Measurements from ENCODE around the gene ABHD12B.
A peak's percentile ranks its signal among the peaks of the same experiment; 100 is the strongest.

ABHD12B gene, protein sequence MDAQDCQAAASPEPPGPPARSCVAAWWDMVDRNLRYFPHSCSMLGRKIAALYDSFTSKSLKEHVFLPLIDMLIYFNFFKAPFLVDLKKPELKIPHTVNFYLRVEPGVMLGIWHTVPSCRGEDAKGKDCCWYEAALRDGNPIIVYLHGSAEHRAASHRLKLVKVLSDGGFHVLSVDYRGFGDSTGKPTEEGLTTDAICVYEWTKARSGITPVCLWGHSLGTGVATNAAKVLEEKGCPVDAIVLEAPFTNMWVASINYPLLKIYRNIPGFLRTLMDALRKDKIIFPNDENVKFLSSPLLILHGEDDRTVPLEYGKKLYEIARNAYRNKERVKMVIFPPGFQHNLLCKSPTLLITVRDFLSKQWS

DNA sequence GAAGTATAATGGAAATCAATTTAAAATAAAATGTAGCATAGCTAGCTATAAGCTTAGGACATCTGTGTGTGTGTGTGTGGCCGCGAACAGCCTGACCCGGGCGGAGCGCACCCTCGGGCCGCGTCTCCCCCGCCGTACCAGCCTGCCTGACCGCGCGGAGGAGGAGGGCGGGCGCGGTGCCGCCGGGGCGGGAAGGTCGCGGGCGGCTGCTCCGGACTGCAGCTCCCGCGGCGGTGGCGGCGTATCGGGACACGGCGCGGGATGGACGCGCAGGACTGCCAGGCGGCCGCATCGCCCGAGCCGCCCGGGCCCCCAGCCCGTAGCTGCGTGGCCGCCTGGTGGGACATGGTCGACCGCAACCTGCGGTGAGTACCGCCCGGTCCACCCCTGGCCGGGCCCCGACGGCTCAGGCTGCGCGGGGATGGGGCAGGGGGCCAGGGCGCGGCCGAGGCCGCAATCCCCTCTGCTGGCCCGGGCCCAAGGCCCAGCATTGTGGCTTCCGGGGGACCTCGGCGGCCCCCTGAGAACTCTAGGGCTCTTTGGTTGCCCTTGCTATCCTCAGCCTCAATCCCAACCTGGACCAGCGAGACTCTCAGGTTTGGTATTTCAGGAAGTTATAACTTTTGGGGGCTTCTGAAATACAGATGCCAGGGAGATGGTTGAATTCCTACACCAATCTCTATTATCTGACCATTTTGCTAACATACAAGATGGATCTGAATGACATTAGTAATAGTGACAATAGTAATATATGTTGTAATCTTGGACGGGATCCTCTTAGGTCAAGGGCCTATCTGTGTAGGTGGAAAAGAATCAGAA lies at the start of gene ABHD12B:
ABHD12B (plus strand) TSS at position 140 of the 819 bp plus-strand sequence; CDS start at position 262, 122 bp downstream.
- DNase-seq = no peak

DNA sequence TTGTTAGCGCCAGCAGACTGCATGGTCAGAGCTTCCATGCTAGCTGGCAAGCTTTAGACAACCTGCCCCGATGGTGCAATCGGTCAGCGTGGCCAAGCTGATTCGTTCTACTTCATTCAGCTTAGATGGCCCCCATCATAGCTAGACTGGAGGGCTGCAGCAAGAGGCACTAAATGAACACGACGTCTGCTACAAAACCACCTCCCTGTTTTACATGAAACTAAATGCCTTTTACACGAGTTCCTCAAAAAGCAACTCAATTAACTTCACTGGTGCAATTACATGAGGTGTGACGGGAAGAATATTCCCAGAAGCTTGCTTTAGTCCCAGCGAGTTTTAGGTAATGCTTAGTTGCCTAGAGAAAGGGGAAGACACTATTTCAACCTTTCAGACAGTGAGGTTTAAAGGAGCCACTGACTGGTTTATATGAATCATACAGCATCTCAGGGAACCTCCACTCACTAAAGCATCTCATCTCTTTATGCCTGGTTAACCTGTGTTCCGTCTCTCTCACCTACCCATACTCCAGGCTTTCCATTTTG lies 49.3 kb upstream of the ABHD12B start:
- DNase-seq = no peak

DNA sequence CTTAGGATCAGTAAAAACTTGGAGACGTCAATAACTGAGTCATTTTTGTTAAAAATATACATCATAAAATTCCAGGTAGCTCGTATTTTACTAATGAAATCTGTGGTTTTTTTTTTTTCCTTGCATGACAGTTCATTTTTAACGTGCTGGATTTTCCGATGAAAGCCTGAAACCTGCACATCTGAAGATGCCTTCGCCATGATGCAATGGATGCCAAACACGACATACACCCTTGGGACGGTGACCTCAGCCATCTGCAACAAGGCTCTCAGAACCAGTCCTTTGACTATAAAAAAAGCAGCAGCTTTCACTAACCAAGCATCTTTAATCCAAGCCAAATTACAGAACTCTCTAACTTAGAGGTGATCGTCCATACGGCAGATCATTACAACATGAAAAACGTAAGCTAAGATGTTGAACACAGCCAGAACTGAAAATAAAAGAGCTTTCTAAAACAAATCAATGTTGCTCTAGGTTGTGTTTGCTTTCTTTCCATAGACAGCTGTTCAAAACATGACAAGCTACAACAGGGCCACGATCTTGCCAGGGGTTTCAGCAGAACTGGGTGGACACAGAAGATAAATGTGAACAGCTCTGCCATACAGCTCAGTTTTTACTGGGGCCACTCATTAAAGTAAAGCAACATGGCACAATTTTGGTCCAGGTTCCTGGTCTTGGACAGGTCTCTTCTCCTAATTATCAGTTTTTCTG lies 48.6 kb upstream of the ABHD12B start:
- DNase-seq = peak; percentile 20

DNA sequence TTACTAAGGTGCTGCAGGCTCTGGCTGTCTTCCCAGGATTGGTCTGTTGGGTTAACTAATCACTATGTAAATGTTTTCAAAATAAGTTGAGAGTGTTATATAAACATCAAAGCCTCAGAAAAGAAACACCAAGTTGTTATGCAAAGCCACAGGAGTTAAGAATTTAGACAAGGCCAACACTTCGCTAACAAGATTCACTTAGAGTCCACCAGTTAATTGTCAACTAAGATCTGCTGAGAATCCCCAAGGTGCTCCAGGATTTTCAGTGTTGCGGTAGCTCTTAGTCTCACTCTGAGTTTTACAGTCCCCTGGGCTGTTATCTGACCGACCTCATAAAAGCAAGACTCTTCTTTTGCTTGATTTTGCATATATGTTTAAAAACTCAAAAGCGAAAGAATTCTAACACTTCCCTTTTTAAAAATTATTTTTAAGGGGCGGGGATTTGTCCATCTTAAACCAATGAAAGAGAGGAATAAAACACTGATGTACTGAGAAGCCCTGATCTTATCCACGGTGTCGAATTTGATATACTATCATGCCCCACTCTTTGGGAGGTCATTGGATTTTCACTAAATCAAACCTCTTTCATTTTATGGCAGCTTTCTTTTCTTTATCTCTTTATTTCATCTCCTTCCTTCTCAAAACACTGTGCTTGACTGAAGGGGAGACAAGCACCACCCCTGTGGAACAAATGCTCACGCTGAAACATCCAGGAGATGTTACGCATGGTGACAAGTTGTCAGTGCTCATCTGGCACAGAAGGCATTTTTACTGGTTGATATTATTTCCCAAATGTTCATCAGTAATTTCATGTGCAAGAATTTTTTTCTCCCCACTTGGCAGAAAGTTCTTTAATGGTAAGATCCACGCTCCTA lies 47.9 kb upstream of the ABHD12B start:
- no peak for DNase-seq

DNA sequence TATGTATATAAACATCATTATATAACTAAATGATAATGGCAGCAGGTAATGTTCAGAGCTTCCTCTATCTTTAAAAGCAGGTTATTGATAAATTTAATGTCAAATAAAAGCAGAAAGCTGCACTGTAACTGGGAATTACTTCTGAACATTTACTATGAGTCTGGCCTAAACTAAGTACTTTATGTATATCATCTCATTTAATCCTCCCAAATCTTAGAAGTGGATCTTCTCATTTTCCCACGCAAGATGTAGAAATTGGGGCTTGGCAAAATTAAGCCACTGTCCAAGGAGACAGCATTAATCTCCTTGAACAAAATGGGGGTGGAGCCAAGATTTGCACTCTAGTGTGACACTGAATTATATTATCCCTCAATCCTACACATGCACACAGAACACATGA lies 46.5 kb upstream of the ABHD12B start:
- no peak for DNase-seq

DNA sequence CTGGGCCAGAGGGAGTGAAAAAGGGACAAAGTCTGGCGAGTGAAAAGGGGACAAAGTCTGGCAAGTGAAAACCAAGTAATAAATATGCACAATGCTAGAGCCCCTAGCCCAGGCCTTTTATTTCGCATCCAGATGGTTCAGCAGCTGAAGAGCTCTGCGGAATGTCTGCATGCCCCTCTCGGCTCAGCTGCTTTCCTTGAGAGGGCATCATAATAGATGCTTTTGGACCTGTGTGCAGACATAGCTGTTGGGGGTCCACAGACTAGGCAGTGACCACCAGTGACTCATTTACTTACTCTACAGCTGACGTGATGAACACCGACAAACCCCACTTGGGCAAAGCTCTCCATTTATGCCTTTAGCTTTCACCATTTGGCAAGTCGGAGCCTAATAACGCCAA lies 45.2 kb upstream of the ABHD12B start:
- DNase-seq = no peak

DNA sequence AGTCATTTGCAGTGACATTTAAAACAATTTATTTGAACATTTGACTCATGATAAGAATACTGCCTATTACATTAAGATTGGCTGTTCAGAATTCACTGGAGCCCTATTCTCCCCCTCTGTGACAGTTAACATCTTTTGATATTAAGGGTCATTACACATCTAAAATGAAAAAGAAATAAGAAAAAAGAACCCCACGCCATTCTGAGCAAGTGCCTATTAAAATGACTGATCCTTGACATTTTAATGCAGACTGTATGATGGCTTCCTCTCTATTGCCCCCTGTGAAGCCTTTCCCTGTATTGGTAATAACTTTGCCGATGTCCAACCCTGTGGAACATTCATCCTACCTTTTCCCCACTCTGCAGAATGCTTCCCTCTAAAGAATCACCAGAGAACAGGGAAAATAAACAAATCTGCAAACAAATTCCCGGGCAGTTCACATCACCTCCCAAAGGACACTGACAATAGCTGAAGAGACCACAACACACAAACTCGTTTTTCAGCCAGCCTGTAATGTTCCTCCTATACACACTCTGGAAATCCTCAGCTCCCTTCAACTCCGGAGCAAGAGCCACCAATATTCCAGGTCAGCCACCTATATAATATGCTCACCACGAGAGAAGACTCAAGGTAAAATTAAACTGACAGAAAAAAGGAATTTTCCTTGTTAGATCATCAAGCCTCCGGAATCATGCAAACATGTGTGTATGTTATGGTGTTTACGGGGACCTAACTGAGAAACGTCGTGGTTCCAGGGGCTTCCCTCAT lies 42.9 kb upstream of the ABHD12B start:
- peak; percentile 9 for DNase-seq

DNA sequence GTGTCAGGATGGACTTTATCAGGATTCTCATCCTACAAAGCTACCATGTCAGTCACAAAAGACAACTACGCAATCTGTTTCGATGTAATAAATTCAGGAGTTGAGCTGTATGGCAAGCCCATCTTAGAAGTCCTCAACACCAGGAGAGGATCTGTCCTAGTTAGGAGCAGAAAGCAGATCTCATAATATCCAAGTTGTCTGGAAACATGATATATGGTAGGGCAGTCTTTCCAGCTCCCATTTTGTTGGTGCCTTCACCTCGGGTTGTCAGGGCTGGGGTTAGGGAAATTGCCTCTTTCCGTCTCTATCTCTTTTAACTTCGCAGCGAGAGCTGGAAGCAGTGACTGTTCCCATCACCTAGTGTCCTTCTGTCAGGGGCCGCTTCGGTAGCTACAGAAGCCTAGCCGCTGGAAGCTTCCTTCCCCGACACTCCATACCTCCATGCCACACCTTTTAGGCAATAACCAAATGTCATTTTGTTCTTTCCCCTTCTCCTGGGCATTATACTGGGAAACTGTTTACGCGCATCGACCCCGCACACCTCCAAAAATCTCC lies 42.3 kb upstream of the ABHD12B start:
- peak; percentile 33 for DNase-seq

DNA sequence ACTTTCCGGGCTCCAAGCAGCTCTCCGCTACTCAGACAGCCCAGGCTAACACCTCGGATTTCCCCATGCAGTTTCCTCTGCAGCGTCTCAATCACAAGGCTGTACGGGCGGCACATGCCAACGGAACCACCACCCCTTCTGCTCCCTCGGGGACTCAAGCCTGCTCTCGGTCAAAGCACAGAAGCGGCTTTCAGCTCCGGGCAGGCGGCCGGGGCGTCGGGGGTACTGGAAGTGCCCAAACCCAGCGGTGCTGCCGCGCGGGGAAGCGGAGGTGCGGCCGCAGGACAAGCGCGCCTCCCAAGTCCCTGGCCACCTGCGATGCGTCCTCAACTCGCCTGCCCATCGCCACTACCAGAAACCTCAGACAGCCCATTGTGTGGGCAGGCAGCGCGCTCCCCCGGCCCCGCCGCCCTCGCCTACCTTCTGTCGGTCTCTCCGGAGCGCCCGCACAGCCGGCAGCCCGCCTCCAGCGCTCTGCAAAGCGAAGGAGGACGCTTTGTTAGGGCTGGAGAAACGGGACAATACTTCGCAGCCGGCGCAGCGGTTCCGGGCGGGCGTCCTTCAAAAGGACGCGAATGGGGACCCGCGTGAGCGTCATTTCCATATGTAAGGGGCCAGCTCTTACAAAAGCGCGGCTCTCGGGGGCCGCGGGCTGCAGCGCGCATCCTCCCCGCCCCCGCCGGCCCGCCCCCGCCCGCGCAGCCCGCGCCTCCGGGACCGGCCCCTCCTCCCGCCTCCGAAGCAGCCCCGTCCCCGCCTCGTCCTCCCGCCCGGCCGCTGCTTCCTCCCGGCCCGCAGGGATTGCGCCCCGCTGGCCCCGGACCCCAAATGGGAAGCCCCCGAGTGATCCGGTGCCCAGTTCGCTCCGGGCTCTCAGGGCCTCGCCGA lies 41.6 kb upstream of the ABHD12B start:
- DNase-seq = peak; percentile 69

DNA sequence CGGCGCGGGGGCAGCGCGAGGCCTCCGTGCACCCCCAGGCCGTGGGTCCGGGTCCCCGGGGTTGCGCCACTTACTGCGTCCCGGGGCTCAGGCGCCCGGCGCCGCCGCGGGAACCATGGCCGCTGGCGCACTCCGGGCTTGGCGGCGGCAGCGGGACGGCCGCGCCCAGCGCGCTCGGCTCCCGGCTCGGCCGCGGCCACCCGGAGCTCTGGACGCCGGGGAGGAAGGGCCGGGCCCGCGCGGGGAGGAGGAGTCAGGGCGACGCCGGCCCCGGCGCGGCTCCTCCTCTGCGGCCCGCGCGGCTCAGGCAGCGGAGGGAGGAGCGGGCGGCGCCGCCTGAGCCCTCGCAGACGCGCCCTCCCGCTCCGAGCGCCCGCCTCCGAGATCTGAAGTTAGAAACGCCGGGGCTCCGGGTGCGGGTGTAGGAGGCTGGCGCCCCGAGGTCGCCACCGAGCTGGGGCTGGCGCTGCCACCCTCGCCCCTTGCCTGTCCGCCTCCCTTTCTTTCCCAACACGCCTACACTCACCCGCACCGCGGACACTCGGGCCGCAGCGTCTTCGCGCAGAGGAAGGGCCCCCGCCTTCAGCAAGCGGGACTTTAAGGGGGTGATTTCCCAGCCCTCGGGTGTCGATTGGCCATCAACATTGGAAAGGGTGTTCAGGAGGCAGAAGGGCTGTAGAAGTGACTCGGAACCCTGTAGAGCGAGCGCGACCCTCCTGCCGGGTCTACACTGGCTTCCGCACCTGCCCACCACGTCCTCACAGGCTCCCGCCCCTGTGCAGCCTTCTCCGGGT lies 40.7 kb upstream of the ABHD12B start, which contains the start of gene NIN:
NIN (minus strand) TSS at position 231 of the 794 bp plus-strand sequence. CDS start 9,106 bp downstream, outside the sequence.
- peak; percentile 86 for DNase-seq

DNA sequence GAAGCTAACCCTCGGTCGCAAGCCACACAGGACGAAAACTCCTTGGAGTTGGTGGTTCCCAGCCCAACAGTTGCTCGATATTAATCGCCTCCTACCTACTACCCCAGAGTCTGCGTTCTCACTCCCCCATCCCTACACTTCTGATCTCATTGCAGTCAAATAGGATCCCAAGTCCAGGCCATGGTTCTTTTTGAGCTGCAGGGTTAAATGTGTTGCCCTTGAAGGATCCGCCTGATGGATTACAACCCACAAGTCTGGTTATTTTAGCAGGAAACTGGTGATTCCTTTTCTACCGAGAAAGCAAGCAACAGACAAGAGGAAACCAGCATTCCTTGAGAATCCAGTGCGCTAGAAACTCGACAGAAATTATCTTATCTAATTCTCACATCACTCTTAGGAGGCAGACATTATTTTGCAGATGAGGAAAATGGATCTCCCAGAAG lies 40.1 kb upstream of the ABHD12B start:
- peak; percentile 38 for DNase-seq

DNA sequence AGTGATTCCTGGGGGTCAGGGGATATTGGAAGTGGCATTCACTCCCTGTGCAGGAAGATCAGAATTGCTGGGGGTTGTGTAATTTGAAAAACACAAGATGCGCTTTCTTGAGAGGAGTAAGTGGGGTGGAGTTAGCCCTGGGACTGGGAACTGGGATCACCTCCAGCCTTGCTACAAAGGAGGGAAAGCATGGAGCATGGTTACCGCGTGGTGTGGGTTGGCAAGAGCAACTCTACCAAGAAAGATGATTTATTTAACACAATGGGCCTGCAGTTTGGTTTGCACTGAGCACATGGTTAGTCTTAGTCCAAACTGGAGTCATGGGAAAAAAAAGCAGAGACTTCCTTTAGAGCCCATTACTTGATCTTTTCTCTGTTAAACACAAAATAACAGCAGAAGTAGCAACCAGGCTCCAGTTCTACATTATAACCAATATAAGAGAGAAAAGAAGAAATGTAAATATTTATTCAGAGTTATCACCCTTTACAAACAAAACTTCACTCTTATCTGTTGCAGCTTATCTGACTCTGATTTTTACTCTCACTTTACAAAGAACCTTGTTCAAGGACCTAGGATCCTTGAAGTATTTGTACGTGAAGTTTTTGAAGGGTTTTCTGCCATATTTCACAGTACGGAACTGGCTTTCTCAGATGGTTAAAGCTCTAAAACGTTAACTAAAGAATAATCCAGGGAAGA lies 38.8 kb upstream of the ABHD12B start:
- DNase-seq = no peak

DNA sequence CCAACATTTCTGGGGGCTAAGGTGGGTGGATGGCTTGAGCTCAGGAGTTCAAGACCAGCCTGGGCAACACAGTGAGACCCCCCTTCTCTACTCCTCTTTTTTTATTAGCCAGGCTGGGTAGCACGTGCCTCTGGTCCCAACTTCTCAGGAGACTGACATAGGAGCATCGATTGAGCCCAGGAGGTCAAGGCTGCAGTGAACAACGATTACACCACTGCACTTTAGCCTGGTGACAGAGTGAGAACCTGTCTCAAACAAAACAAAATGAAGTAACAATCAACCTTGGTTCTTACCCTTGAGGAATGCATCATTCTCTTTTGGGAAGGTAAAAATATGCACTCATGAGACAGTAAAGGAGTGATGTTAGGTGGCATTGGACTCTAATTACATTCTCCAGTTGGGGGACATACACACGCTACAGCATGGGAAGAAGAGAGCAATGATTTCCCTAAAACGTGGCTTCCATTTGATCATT lies 37.0 kb upstream of the ABHD12B start:
- no peak for DNase-seq

DNA sequence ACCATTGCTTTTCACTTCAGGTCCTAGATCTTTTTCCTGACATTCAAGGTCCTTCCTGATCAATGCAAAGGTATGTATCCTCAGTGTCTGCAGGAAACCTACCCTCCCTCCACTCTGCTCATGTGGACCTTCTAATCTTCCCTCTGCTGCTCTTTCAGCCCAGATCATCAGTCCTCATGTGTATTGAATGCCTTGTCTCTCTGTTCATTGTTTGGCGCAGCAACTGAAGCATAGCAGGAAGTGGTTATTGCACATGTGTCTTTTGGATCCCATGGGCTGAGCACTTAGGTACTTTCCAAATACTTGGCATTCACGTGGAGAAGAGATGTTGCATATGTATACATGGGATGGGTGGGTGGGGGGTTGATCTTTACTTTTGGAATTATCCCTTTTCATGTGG lies 36.6 kb upstream of the ABHD12B start:
- no peak for DNase-seq

DNA sequence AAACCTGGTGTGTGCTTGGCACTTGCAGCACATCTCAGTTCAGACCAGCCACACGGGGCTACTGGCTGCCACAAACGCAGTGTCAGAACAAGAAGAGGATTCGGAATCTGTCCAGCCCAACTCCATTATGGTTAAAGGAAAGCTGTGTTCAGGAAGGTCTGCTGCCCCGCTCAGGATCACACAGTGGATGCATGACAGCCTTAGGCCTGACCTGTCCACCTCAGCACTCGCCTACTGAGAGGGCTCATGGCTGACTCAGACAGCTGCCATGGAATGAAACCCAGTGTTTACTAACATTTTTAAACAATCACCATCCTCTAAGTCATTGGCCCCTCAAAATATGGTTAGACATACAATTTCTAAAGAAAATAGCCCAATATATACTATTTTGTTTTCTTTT lies 35.3 kb upstream of the ABHD12B start:
- DNase-seq = no peak

DNA sequence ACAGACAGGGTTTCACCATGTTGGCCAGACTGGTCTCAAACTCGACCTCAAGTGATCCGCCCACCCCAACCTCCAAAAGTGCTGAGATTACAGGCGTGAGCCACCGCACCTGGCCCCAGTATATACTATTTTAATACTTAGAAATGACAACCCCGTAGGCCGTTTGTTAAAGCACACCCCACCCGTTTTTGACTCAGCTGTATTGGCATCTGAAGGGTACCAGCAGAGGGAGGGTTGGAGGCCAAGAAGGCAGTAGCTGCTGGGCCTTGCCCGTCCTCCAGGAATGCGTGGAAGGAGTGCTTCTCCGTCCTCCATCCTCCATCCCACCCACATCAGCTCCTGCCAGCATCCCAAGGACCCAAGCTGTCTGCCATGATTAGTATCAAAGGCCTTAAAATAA lies 34.6 kb upstream of the ABHD12B start:
- no peak for DNase-seq

DNA sequence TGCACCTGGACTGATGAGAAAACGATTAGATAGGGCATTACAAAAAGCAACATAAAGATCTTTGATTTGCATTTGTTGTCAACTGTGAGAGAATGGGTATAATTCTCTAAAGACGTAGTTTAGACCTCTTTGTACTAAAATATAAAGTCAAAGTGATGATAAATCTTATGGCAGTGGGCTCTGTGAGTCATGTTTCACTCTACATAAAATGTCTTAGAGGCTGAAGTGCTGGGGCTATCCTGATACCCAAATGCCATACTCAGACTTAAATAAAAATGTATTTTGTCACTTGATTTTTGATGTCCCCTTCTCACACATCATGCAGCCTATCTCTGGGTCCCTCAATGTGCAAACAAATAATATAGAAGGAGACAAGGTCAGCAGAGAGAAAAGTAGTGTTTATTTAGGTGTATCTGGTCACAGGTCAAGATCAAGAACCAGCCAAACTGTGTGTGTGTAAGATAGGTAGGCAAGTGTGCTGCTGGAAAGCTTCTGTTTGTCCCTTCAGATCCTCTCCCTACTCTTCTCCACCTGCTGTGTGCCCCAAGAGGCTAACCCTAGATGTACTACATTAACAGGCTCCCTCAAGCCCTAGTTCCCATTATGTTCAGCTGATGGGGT lies 33.9 kb upstream of the ABHD12B start:
- no peak for DNase-seq

DNA sequence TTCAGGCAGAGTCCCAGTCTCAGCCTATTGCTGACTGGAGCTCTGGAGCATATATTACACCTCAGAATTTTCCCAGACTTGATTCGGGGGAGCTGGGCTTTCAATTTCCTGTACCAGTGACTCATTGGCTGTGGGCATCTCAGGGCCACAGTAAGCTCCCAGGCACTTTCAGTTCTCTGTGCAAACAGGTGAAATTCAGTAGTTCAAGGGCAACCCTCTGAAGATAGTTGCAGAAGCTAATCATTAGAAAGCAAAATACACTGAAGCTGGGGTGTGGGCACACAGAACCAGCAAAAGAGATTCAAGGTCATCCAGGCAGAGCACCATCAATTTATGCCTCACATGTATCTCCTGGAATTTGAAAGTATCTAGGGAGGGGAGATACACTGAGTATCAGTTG lies 32.8 kb upstream of the ABHD12B start:
- DNase-seq = no peak

Measured in NCI-H345 (cell line).